Measurements from ENCODE around the gene SNTN. TPM values are rescaled to one million over a fixed set of nuclear protein-coding genes. Genes with fewer than 3 reads are reported as not detected.

Gene SNTN
- not detected in 2 replicates for total RNA-seq (2022)
- Bru-seq, nascent RNA, result percentile 15 among the genes with signal in this experiment
- BruChase-seq, experiment 1, labeled RNA remaining after a 2-hour chase, result percentile 3 among the genes with signal in this experiment
- not detected for BruChase-seq, experiment 2, labeled RNA remaining after a 6-hour chase
- long read RNA-seq, result 0 reads

GRCh38 chr3:63652066-63652725 is at the start of gene SNTN:
Gene SNTN (plus strand): TSS chr3:63652675. CDS start chr3:63652688, 13 bp downstream.
- Histone ChIP-seq H3K27me3 (replicated peaks; ENCODE audit: control insufficient read depth, insufficient read depth, low read length) (no peaks in the 10 kb centered on the region), H3K4me1 (no peaks in the 10 kb centered on the region), H3K4me3 (ENCODE audit: low read depth, low read length) (no peak within 1 kb of the TSS), H3K9me3 (no peaks in the 10 kb centered on the region), H3K36me3 (ENCODE audit: control insufficient read depth, insufficient read depth, low read length) (no peaks in the 10 kb centered on the region)
- ChIA-PET POLR2A (no interaction called here), CTCF (interaction anchor here (0.6 kb wide), 1 partner anchor 878 kb away, joined by 3 read pairs; no protein-coding TSS in a partner anchor)
- intact Hi-C loops (cut with micrococcal nuclease; ENCODE audit: unreplicated experiment), result no loop called here
- no TSS peak for BruUV-seq (replicated peaks)
- no peak for TF ChIP-seq CTCF (IDR thresholded peaks at IDR 0.05; ENCODE audit: insufficient read depth in 1 of 2, low read depth in 1 of 2, low read length in 1 of 2, severe bottlenecking in 1 of 2, unreplicated experiment in 1 of 2)
- Mint-ChIP-seq H3K27ac (ENCODE audit: unreplicated experiment) (no peak within 1 kb of the TSS), H3K4me3 (ENCODE audit: unreplicated experiment) (no peak within 1 kb of the TSS), H3K36me3 (ENCODE audit: insufficient read depth, unreplicated experiment) (no peaks in the 10 kb centered on the region), H3K4me1 (ENCODE audit: low read depth, unreplicated experiment) (no peaks in the 10 kb centered on the region), H3K9me3 (ENCODE audit: unreplicated experiment) (no peaks in the 10 kb centered on the region), H3K27me3 (ENCODE audit: insufficient read depth, unreplicated experiment) (no peaks in the 10 kb centered on the region)
- no peak for DNase-seq

DNA sequence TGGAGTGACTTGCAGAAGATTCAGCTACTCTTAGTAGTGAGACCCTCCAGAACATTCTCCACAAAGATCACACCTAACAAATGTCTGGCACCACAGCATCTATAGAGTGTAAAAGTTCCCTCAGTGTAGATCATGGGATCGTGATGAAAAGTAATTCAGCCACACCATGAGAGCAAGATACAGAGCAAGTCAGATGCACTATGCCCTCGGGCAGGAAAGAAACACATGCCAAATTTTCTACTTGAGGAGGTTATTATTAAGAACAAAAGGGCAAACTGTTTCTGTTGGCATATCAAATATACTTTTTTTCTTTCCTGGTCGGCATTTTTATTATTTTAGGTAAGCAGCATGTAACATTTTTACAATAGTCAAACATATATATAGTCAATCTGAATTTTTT is 44.8 kb upstream of the SNTN start:
- no peak for TF ChIP-seq CTCF (IDR thresholded peaks at IDR 0.05; ENCODE audit: insufficient read depth in 1 of 2, low read depth in 1 of 2, low read length in 1 of 2, severe bottlenecking in 1 of 2, unreplicated experiment in 1 of 2)
- no peaks in the 10 kb centered on the region for H3K27me3 ChIP-seq (replicated peaks; ENCODE audit: control insufficient read depth, insufficient read depth, low read length)
- peaks cover 6% of the 10 kb centered on the region; the same call in 1 of the 2 replicates for H3K4me1 ChIP-seq
- no peaks in the 10 kb centered on the region for H3K9me3 ChIP-seq
- Mint-ChIP-seq H3K4me1 (ENCODE audit: low read depth, unreplicated experiment) (no peaks in the 10 kb centered on the region), H3K36me3 (ENCODE audit: insufficient read depth, unreplicated experiment) (no peaks in the 10 kb centered on the region), H3K9me3 (ENCODE audit: unreplicated experiment) (no peaks in the 10 kb centered on the region), H3K27ac (ENCODE audit: unreplicated experiment) (no peak overlapping the region), H3K4me3 (ENCODE audit: unreplicated experiment) (no peak overlapping the region), H3K27me3 (ENCODE audit: insufficient read depth, unreplicated experiment) (no peaks in the 10 kb centered on the region)
- intact Hi-C loops (cut with micrococcal nuclease; ENCODE audit: unreplicated experiment), result no loop called here
- ChIA-PET CTCF (no interaction called here), POLR2A (no interaction called here)
- H3K4me3 ChIP-seq (ENCODE audit: low read depth, low read length), result no peak overlapping the region
- no TSS peak for BruUV-seq (replicated peaks)
- no peak for DNase-seq
- H3K36me3 ChIP-seq (ENCODE audit: control insufficient read depth, insufficient read depth, low read length), result no peaks in the 10 kb centered on the region

GRCh38 chr3:63609408-63609807 is 43.1 kb upstream of the SNTN start:
- Histone ChIP-seq H3K27me3 (replicated peaks; ENCODE audit: control insufficient read depth, insufficient read depth, low read length) (no peaks in the 10 kb centered on the region), H3K4me3 (ENCODE audit: low read depth, low read length) (no peak overlapping the region), H3K36me3 (ENCODE audit: control insufficient read depth, insufficient read depth, low read length) (no peaks in the 10 kb centered on the region), H3K9me3 (no peaks in the 10 kb centered on the region), H3K4me1 (peaks cover 6% of the 10 kb centered on the region; the same call in 1 of the 2 replicates)
- Mint-ChIP-seq H3K27me3 (ENCODE audit: insufficient read depth, unreplicated experiment) (no peaks in the 10 kb centered on the region), H3K27ac (ENCODE audit: unreplicated experiment) (no peak overlapping the region), H3K4me1 (ENCODE audit: low read depth, unreplicated experiment) (no peaks in the 10 kb centered on the region), H3K36me3 (ENCODE audit: insufficient read depth, unreplicated experiment) (no peaks in the 10 kb centered on the region), H3K4me3 (ENCODE audit: unreplicated experiment) (no peak overlapping the region), H3K9me3 (ENCODE audit: unreplicated experiment) (no peaks in the 10 kb centered on the region)
- ChIA-PET POLR2A (no interaction called here), CTCF (no interaction called here)
- no peak for TF ChIP-seq CTCF (IDR thresholded peaks at IDR 0.05; ENCODE audit: insufficient read depth in 1 of 2, low read depth in 1 of 2, low read length in 1 of 2, severe bottlenecking in 1 of 2, unreplicated experiment in 1 of 2)
- no TSS peak for BruUV-seq (replicated peaks)
- intact Hi-C loops (cut with micrococcal nuclease; ENCODE audit: unreplicated experiment), result no loop called here
- DNase-seq, result peak in 1 of 2 experiments; percentile 16
